SK-N-SH treated with all-trans-retinoic acid at 6 μM for 48 hours (cell line): ENCODE data around the gene ATP10B.

Experiments
- CSRNP3 ChIP-seq: fragments of 250-450 bp; sonication (Bioruptor Pico); IDR thresholded peaks from 2 replicates; pipeline ENCODE4 v1.5.1; 2021; ENCODE audit warnings: mild to moderate bottlenecking, moderate library complexity
- OSR1 ChIP-seq: fragments of 250-450 bp; sonication (Bioruptor Pico); IDR thresholded peaks from 2 replicates; pipeline ENCODE4 v1.8.0; 2022; ENCODE audit warnings: moderate library complexity, mild to moderate bottlenecking, inconsistent platforms
- RARB ChIP-seq: fragments of 250-450 bp; sonication (Bioruptor Pico); IDR thresholded peaks from 2 replicates; pipeline ENCODE4 v1.8.0; 2021; ENCODE audit warnings: mild to moderate bottlenecking, moderate library complexity
- TOX ChIP-seq: fragments of 250-450 bp; sonication (Bioruptor Pico); IDR thresholded peaks from 2 replicates; pipeline ENCODE4 v1.8.0; 2021; ENCODE audit warnings: mild to moderate bottlenecking, moderate library complexity, borderline replicate concordance
- ZFP30 ChIP-seq: fragments of 450-650 bp; formaldehyde crosslinking; IDR thresholded peaks from 2 replicates; pipeline ENCODE4 v1.5.0; 2022; ENCODE audit warnings: mild to moderate bottlenecking, moderate library complexity
- ZNF8 ChIP-seq: fragments of 450-650 bp; formaldehyde crosslinking; IDR thresholded peaks from 2 replicates; pipeline ENCODE4 v1.5.0; 2020; ENCODE audit warnings: mild to moderate bottlenecking, moderate library complexity

- TF ChIP-seq ZFP30 (no peak), TOX (CRISPR knock-in tag) (no peak), RARB (no peak), OSR1 (CRISPR knock-in tag) (no peak), CSRNP3 (CRISPR knock-in tag) (no peak), ZNF8 (CRISPR knock-in tag) (no peak)
These were observed 27.6 kb downstream of the ATP10B start for GRCh38 chr5:160824301-160825001.
